Neural cell (in vitro differentiated cells): ENCODE results near the gene PITX1. TPM values are rescaled to one million over a fixed set of nuclear protein-coding genes. Genes with fewer than 3 reads are reported as not detected.

Experiments
- H2AFZ ChIP-seq: fragments of 200-600, 300-800 bp; sonication (generic), shearing (Covaris generic); 2 replicates; pipeline ENCODE4 v1.6.0; 2014; ENCODE audit warnings: low read depth, mild to moderate bottlenecking, antibody characterized with exemption, low read length, moderate library complexity
- H3F3A ChIP-seq: fragments of 200-600 bp; shearing (Covaris generic); 2 replicates; pipeline ENCODE4 v1.6.1; 2016; ENCODE audit warnings: mild to moderate bottlenecking, moderate library complexity, mixed read lengths, antibody characterized with exemption, low read length; ENCODE audit not compliant: insufficient read depth, poor library complexity, severe bottlenecking
- H3K27ac ChIP-seq: fragments of 200-600, 300-800 bp; sonication (generic), shearing (Covaris generic); 2 replicates; pipeline ENCODE4 v1.5.1; 2014; ENCODE audit warnings: mild to moderate bottlenecking, low read length, moderate library complexity
- H3K27me3 ChIP-seq: fragments of 300-800, 200-600 bp; sonication (generic), shearing (Covaris generic); 2 replicates; pipeline ENCODE4 v1.6.0; 2014; ENCODE audit warnings: mild to moderate bottlenecking, low read depth, low read length, moderate library complexity; ENCODE audit not compliant: insufficient read depth
- H3K36me3 ChIP-seq: fragments of 300-800, 200-600 bp; sonication (generic), shearing (Covaris generic); 2 replicates; pipeline ENCODE4 v1.5.1; 2014; ENCODE audit warnings: mild to moderate bottlenecking, antibody characterized with exemption, low read length, moderate library complexity; ENCODE audit not compliant: insufficient read depth
- H3K4me2 ChIP-seq: fragments of 300-800, 200-600 bp; sonication (generic), shearing (Covaris generic); 2 replicates; pipeline ENCODE4 v1.6.0; 2014; ENCODE audit warnings: mild to moderate bottlenecking, low read length
- H3K4me3 ChIP-seq: fragments of 300-800, 200-600 bp; sonication (generic), shearing (Covaris generic); 2 replicates; pipeline ENCODE4 v1.5.1; 2014; ENCODE audit warnings: mild to moderate bottlenecking, low read length, moderate library complexity
- H3K79me2 ChIP-seq: fragments of 200-600 bp; shearing (Covaris generic); replicated peaks from 2 replicates; pipeline ENCODE4 v1.6.0; 2014; ENCODE audit warnings: mild to moderate bottlenecking, low read length, moderate library complexity; ENCODE audit not compliant: insufficient read depth
- H3K9ac ChIP-seq: fragments of 300-800, 200-600 bp; sonication (generic), shearing (Covaris generic); 2 replicates; pipeline ENCODE4 v1.6.1; 2016; ENCODE audit warnings: mild to moderate bottlenecking, low read length, mixed read lengths
- H3K9me2 ChIP-seq: fragments of 200-600 bp; shearing (Covaris generic); 2 replicates; pipeline ENCODE4 v1.6.1; 2016; ENCODE audit warnings: mild to moderate bottlenecking, low read length, mixed read lengths; ENCODE audit not compliant: insufficient read depth
- H3K9me3 ChIP-seq: fragments of 200-600, 300-800 bp; sonication (generic), shearing (Covaris generic); 2 replicates; pipeline ENCODE4 v1.6.1; 2016; ENCODE audit warnings: mild to moderate bottlenecking, mixed run types, low read length, moderate library complexity, mixed read lengths
- H4K20me1 ChIP-seq: fragments of 200-600 bp; shearing (Covaris generic); 2 replicates; pipeline ENCODE4 v1.6.1; 2016; ENCODE audit warnings: mild to moderate bottlenecking, mixed run types; ENCODE audit not compliant: insufficient read depth
- EP300 ChIP-seq: fragments of 450-650 bp; conservative IDR thresholded peaks from 2 replicates; pipeline ENCODE4 v1.6.1; 2014; ENCODE audit warnings: antibody characterized with exemption, mild to moderate bottlenecking, moderate library complexity; ENCODE audit not compliant: poor library complexity, severe bottlenecking
- EZH2 ChIP-seq: fragments of 200-600, 300-800 bp; shearing (Covaris generic), sonication (generic); IDR thresholded peaks from 2 replicates; pipeline ENCODE4 v1.6.1; 2014; ENCODE audit warnings: antibody characterized with exemption, low read length, borderline replicate concordance, mild to moderate bottlenecking; ENCODE audit not compliant: insufficient read depth, poor library complexity, severe bottlenecking
- MXI1 ChIP-seq: fragments of 450-650 bp; conservative IDR thresholded peaks from 2 replicates; pipeline ENCODE4 v1.6.1; 2014; ENCODE audit warnings: antibody characterized with exemption, mild to moderate bottlenecking; ENCODE audit not compliant: poor library complexity, severe bottlenecking
- POLR2AphosphoS5 ChIP-seq: IDR thresholded peaks from 2 replicates; pipeline ENCODE4 v1.6.1; 2012
- RAD21 ChIP-seq: fragments of 450-650 bp; conservative IDR thresholded peaks from 2 replicates; pipeline ENCODE4 v1.6.1; 2014; ENCODE audit warnings: antibody characterized with exemption, mild to moderate bottlenecking, moderate library complexity
- SMC3 ChIP-seq: fragments of 450-650 bp; conservative IDR thresholded peaks from 2 replicates; pipeline ENCODE4 v1.6.1; 2014; ENCODE audit warnings: antibody characterized with exemption, mild to moderate bottlenecking, moderate library complexity; ENCODE audit not compliant: poor library complexity
- TAF1 ChIP-seq: IDR thresholded peaks from 2 replicates; pipeline ENCODE4 v1.6.1; 2012; ENCODE audit warnings: low read depth
- polyA plus RNA-seq: library from polyadenylated mRNA; depleted of rRNA; stranded (reverse); fragments of >200 nt; gene quantifications from 2 replicates; pipeline ENCODE4 v1.2.3, GENCODE V29; 2014
- TF ChIP-seq, protein P1 (sequence below): IDR thresholded peaks from 2 replicates; pipeline ENCODE4 v1.6.1; 2012; ENCODE audit warnings: borderline replicate concordance
- TF ChIP-seq, protein P2 (sequence below): fragments of 450-650 bp; IDR thresholded peaks from 2 replicates; pipeline ENCODE4 v1.5.1; 2014; ENCODE audit warnings: antibody characterized with exemption, mild to moderate bottlenecking, moderate library complexity; ENCODE audit not compliant: poor library complexity, severe bottlenecking

The PITX1 gene
- polyA plus RNA-seq, 1 donor from 2014 or later = not detected

DNA sequence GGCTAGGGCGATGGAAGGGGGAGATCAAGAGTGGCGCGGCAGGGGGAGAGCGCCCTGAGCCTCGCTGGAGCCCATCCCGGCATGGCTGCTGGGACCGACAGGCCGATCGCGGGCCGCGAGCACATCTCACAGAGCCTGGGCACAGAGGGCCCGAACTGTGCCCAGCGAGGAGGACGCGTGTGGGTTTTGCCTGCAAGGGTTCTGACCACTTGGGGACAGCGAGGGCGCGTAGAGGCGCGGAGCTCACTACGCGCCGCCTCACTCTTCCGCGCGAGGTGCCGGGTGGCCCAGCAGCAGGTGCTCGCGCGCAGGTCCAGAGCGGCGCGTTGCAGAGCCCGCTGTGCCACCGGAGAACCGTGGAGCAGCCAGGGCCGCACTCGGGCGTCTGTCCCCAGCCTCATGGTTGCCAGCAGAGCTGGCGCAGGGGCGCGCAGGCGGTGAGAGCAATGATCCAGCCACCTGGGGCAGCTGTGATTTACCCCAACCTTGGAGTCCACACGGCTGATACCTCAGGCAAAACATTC, 16.3 kb upstream of the PITX1 start (continued):
- TF ChIP-seq SMC3 (no peak), RAD21 (no peak)

DNA sequence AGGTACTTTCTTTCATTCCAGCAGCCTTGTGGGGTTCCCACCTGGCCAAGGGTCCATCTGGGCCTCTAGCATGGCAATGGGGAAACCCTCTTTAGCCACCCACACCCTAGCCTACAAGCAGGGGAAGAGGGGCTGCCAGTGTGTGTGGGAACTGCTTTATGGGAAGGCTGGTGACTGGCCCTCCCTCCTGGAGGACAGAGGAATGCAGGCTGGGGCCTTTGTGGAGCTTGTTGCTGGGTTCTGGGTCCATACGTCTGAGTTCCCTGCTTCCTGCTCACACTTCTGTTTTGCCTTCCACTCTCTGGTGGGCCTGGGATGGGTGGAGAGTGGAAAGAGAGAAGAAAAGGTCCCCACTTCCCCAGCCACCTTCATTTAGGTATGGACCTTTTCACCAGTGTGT, 14.9 kb upstream of the PITX1 start:
- H3K9me3 ChIP-seq = peaks cover 7% of the 10 kb centered on the region
- no peak overlapping the region for H3K9ac ChIP-seq
- H4K20me1 ChIP-seq = no peaks in the 10 kb centered on the region
- H3K36me3 ChIP-seq = no peaks in the 10 kb centered on the region
- no peak overlapping the region for H3K4me3 ChIP-seq
- no peaks in the 10 kb centered on the region for H3K79me2 ChIP-seq
- no peak overlapping the region for H3K4me2 ChIP-seq
- H3K27ac ChIP-seq = no peak overlapping the region
- peaks cover 64% of the 10 kb centered on the region for H3K27me3 ChIP-seq
- H2AFZ ChIP-seq = no peak overlapping the region
- no peaks in the 10 kb centered on the region for H3K9me2 ChIP-seq
- no peaks in the 10 kb centered on the region for H3F3A ChIP-seq
- TF ChIP-seq MXI1 (no peak), SMC3 (no peak), EP300 (no peak), RAD21 (no peak), POLR2AphosphoS5 (no peak), EZH2 (no peak)
- TF ChIP-seq, protein P1, sequence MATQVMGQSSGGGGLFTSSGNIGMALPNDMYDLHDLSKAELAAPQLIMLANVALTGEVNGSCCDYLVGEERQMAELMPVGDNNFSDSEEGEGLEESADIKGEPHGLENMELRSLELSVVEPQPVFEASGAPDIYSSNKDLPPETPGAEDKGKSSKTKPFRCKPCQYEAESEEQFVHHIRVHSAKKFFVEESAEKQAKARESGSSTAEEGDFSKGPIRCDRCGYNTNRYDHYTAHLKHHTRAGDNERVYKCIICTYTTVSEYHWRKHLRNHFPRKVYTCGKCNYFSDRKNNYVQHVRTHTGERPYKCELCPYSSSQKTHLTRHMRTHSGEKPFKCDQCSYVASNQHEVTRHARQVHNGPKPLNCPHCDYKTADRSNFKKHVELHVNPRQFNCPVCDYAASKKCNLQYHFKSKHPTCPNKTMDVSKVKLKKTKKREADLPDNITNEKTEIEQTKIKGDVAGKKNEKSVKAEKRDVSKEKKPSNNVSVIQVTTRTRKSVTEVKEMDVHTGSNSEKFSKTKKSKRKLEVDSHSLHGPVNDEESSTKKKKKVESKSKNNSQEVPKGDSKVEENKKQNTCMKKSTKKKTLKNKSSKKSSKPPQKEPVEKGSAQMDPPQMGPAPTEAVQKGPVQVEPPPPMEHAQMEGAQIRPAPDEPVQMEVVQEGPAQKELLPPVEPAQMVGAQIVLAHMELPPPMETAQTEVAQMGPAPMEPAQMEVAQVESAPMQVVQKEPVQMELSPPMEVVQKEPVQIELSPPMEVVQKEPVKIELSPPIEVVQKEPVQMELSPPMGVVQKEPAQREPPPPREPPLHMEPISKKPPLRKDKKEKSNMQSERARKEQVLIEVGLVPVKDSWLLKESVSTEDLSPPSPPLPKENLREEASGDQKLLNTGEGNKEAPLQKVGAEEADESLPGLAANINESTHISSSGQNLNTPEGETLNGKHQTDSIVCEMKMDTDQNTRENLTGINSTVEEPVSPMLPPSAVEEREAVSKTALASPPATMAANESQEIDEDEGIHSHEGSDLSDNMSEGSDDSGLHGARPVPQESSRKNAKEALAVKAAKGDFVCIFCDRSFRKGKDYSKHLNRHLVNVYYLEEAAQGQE = no peak
- TF ChIP-seq, protein P2, sequence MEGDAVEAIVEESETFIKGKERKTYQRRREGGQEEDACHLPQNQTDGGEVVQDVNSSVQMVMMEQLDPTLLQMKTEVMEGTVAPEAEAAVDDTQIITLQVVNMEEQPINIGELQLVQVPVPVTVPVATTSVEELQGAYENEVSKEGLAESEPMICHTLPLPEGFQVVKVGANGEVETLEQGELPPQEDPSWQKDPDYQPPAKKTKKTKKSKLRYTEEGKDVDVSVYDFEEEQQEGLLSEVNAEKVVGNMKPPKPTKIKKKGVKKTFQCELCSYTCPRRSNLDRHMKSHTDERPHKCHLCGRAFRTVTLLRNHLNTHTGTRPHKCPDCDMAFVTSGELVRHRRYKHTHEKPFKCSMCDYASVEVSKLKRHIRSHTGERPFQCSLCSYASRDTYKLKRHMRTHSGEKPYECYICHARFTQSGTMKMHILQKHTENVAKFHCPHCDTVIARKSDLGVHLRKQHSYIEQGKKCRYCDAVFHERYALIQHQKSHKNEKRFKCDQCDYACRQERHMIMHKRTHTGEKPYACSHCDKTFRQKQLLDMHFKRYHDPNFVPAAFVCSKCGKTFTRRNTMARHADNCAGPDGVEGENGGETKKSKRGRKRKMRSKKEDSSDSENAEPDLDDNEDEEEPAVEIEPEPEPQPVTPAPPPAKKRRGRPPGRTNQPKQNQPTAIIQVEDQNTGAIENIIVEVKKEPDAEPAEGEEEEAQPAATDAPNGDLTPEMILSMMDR = no peak

DNA sequence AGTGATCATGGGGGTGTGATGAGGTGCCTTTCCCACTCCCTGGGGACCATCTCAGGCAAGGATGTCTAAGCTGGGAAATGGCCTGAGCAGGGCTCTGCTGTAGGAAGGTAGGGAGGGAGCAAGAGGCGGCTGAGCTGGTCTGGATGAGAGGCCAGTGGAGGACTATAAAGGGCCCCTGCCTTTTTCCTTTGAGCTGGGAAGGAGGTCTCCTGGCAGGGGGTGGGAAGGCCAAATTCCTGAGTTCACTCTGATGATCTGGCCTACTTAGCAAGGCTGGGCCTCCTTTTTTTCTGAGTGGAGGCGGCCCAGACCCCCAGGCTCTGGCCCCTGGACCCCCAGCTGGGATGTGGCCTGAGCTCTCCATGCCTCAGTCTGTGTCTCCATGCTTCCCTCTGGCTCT, 14.3 kb upstream of the PITX1 start:
- Histone ChIP-seq H3K27me3 (peaks cover 71% of the 10 kb centered on the region), H3K79me2 (no peaks in the 10 kb centered on the region), H3K27ac (no peak overlapping the region), H3K4me3 (no peak overlapping the region), H3K9ac (no peak overlapping the region), H3F3A (no peaks in the 10 kb centered on the region), H2AFZ (no peak overlapping the region), H3K9me2 (no peaks in the 10 kb centered on the region), H3K4me2 (no peak overlapping the region), H3K9me3 (peaks cover 7% of the 10 kb centered on the region), H3K36me3 (no peaks in the 10 kb centered on the region), H4K20me1 (no peaks in the 10 kb centered on the region)
- TF ChIP-seq, protein P2 = no peak
- TF ChIP-seq EZH2 (no peak), POLR2AphosphoS5 (no peak), MXI1 (no peak), SMC3 (no peak), RAD21 (no peak), EP300 (no peak), TAF1 (no peak)
- TF ChIP-seq, protein P1 = no peak
